Neural cell (in vitro differentiated cells): ENCODE measurements around the gene SLC37A1. TPM values are rescaled to one million over a fixed set of nuclear protein-coding genes. Genes with fewer than 3 reads are reported as not detected.

Experiments
- H2AFZ ChIP-seq: fragments of 200-600, 300-800 bp; sonication (generic), shearing (Covaris generic); 2 replicates; pipeline ENCODE4 v1.6.0; 2014; ENCODE audit warnings: low read depth, mild to moderate bottlenecking, antibody characterized with exemption, low read length, moderate library complexity
- H3F3A ChIP-seq: fragments of 200-600 bp; shearing (Covaris generic); 2 replicates; pipeline ENCODE4 v1.6.1; 2016; ENCODE audit warnings: mild to moderate bottlenecking, moderate library complexity, mixed read lengths, antibody characterized with exemption, low read length; ENCODE audit not compliant: insufficient read depth, poor library complexity, severe bottlenecking
- H3K27ac ChIP-seq: fragments of 200-600, 300-800 bp; sonication (generic), shearing (Covaris generic); 2 replicates; pipeline ENCODE4 v1.5.1; 2014; ENCODE audit warnings: mild to moderate bottlenecking, low read length, moderate library complexity
- H3K27me3 ChIP-seq: fragments of 300-800, 200-600 bp; sonication (generic), shearing (Covaris generic); 2 replicates; pipeline ENCODE4 v1.6.0; 2014; ENCODE audit warnings: mild to moderate bottlenecking, low read depth, low read length, moderate library complexity; ENCODE audit not compliant: insufficient read depth
- H3K36me3 ChIP-seq: fragments of 300-800, 200-600 bp; sonication (generic), shearing (Covaris generic); 2 replicates; pipeline ENCODE4 v1.5.1; 2014; ENCODE audit warnings: mild to moderate bottlenecking, antibody characterized with exemption, low read length, moderate library complexity; ENCODE audit not compliant: insufficient read depth
- H3K4me2 ChIP-seq: fragments of 300-800, 200-600 bp; sonication (generic), shearing (Covaris generic); 2 replicates; pipeline ENCODE4 v1.6.0; 2014; ENCODE audit warnings: mild to moderate bottlenecking, low read length
- H3K4me3 ChIP-seq: fragments of 300-800, 200-600 bp; sonication (generic), shearing (Covaris generic); 2 replicates; pipeline ENCODE4 v1.5.1; 2014; ENCODE audit warnings: mild to moderate bottlenecking, low read length, moderate library complexity
- H3K79me2 ChIP-seq: fragments of 200-600 bp; shearing (Covaris generic); replicated peaks from 2 replicates; pipeline ENCODE4 v1.6.0; 2014; ENCODE audit warnings: mild to moderate bottlenecking, low read length, moderate library complexity; ENCODE audit not compliant: insufficient read depth
- H3K9ac ChIP-seq: fragments of 300-800, 200-600 bp; sonication (generic), shearing (Covaris generic); 2 replicates; pipeline ENCODE4 v1.6.1; 2016; ENCODE audit warnings: mild to moderate bottlenecking, low read length, mixed read lengths
- H3K9me2 ChIP-seq: fragments of 200-600 bp; shearing (Covaris generic); 2 replicates; pipeline ENCODE4 v1.6.1; 2016; ENCODE audit warnings: mild to moderate bottlenecking, low read length, mixed read lengths; ENCODE audit not compliant: insufficient read depth
- H3K9me3 ChIP-seq: fragments of 200-600, 300-800 bp; sonication (generic), shearing (Covaris generic); 2 replicates; pipeline ENCODE4 v1.6.1; 2016; ENCODE audit warnings: mild to moderate bottlenecking, mixed run types, low read length, moderate library complexity, mixed read lengths
- H4K20me1 ChIP-seq: fragments of 200-600 bp; shearing (Covaris generic); 2 replicates; pipeline ENCODE4 v1.6.1; 2016; ENCODE audit warnings: mild to moderate bottlenecking, mixed run types; ENCODE audit not compliant: insufficient read depth
- CTCF ChIP-seq: fragments of 450-650 bp; IDR thresholded peaks from 2 replicates; pipeline ENCODE4 v1.5.1; 2014; ENCODE audit warnings: antibody characterized with exemption, mild to moderate bottlenecking, moderate library complexity; ENCODE audit not compliant: poor library complexity, severe bottlenecking
- EP300 ChIP-seq: fragments of 450-650 bp; conservative IDR thresholded peaks from 2 replicates; pipeline ENCODE4 v1.6.1; 2014; ENCODE audit warnings: antibody characterized with exemption, mild to moderate bottlenecking, moderate library complexity; ENCODE audit not compliant: poor library complexity, severe bottlenecking
- EZH2 ChIP-seq: fragments of 200-600, 300-800 bp; shearing (Covaris generic), sonication (generic); IDR thresholded peaks from 2 replicates; pipeline ENCODE4 v1.6.1; 2014; ENCODE audit warnings: antibody characterized with exemption, low read length, borderline replicate concordance, mild to moderate bottlenecking; ENCODE audit not compliant: insufficient read depth, poor library complexity, severe bottlenecking
- MXI1 ChIP-seq: fragments of 450-650 bp; conservative IDR thresholded peaks from 2 replicates; pipeline ENCODE4 v1.6.1; 2014; ENCODE audit warnings: antibody characterized with exemption, mild to moderate bottlenecking; ENCODE audit not compliant: poor library complexity, severe bottlenecking
- POLR2AphosphoS5 ChIP-seq: IDR thresholded peaks from 2 replicates; pipeline ENCODE4 v1.6.1; 2012
- RAD21 ChIP-seq: fragments of 450-650 bp; conservative IDR thresholded peaks from 2 replicates; pipeline ENCODE4 v1.6.1; 2014; ENCODE audit warnings: antibody characterized with exemption, mild to moderate bottlenecking, moderate library complexity
- REST ChIP-seq: IDR thresholded peaks from 2 replicates; pipeline ENCODE4 v1.6.1; 2012; ENCODE audit warnings: borderline replicate concordance
- SMC3 ChIP-seq: fragments of 450-650 bp; conservative IDR thresholded peaks from 2 replicates; pipeline ENCODE4 v1.6.1; 2014; ENCODE audit warnings: antibody characterized with exemption, mild to moderate bottlenecking, moderate library complexity; ENCODE audit not compliant: poor library complexity
- TAF1 ChIP-seq: IDR thresholded peaks from 2 replicates; pipeline ENCODE4 v1.6.1; 2012; ENCODE audit warnings: low read depth
- polyA plus RNA-seq: library from polyadenylated mRNA; depleted of rRNA; stranded (reverse); fragments of >200 nt; gene quantifications from 2 replicates; pipeline ENCODE4 v1.2.3, GENCODE V29; 2014

SLC37A1 gene
- polyA plus RNA-seq, 1 donor from 2014 or later: 60.7 TPM

- TF ChIP-seq CTCF (no peak), EZH2 (no peak), TAF1 (no peak), POLR2AphosphoS5 (no peak), MXI1 (no peak), SMC3 (no peak), REST (no peak), RAD21 (no peak)
- Histone ChIP-seq H4K20me1 (no peaks in the 10 kb centered on the region), H3K4me3 (no peak overlapping the region), H3K27me3 (no peaks in the 10 kb centered on the region), H3K9me2 (no peaks in the 10 kb centered on the region), H3K4me2 (no peak overlapping the region), H3K27ac (no peak overlapping the region), H3K9me3 (no peaks in the 10 kb centered on the region), H3K79me2 (no peaks in the 10 kb centered on the region), H2AFZ (no peak overlapping the region), H3F3A (no peaks in the 10 kb centered on the region), H3K36me3 (no peaks in the 10 kb centered on the region), H3K9ac (no peak overlapping the region)
Observed at GRCh38 chr21:42486072-42486471, 27.6 kb upstream of the SLC37A1 start.

DNA sequence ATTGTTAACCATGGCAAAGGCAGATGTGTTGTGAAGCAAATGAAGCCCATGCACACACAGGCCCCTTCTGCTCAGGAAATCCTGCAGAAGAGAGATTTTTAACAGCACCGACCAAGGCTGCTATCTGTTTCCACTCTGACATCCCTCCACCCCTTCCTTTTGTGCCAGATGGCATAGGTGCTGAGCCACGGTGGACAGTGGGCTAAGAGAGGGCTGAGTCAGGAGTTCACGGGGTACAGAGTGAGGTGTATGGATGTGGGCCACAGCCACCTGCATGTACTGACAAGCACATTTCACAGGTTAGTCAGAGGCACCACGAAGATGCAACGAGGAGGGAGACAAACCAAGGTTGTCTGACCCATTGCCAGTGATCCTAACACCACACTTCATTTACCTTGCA, 27.1 kb upstream of the SLC37A1 start:
- H4K20me1 ChIP-seq: no peaks in the 10 kb centered on the region
- H3K79me2 ChIP-seq: no peaks in the 10 kb centered on the region
- TF ChIP-seq SMC3 (no peak), CTCF (no peak), EP300 (no peak), EZH2 (no peak), MXI1 (no peak), RAD21 (no peak), TAF1 (no peak), REST (no peak), POLR2AphosphoS5 (no peak)

More for the DNA sequence above, 27.1 kb upstream of the SLC37A1 start:
- Histone ChIP-seq H3K9ac (no peak overlapping the region), H3K36me3 (no peaks in the 10 kb centered on the region), H3F3A (no peaks in the 10 kb centered on the region), H3K9me2 (no peaks in the 10 kb centered on the region), H3K4me3 (no peak overlapping the region), H3K27ac (no peak overlapping the region), H3K27me3 (no peaks in the 10 kb centered on the region), H2AFZ (no peak overlapping the region), H3K9me3 (no peaks in the 10 kb centered on the region), H3K4me2 (no peak overlapping the region)
